ENCODE data around the gene IL1RAPL2.

DNA sequence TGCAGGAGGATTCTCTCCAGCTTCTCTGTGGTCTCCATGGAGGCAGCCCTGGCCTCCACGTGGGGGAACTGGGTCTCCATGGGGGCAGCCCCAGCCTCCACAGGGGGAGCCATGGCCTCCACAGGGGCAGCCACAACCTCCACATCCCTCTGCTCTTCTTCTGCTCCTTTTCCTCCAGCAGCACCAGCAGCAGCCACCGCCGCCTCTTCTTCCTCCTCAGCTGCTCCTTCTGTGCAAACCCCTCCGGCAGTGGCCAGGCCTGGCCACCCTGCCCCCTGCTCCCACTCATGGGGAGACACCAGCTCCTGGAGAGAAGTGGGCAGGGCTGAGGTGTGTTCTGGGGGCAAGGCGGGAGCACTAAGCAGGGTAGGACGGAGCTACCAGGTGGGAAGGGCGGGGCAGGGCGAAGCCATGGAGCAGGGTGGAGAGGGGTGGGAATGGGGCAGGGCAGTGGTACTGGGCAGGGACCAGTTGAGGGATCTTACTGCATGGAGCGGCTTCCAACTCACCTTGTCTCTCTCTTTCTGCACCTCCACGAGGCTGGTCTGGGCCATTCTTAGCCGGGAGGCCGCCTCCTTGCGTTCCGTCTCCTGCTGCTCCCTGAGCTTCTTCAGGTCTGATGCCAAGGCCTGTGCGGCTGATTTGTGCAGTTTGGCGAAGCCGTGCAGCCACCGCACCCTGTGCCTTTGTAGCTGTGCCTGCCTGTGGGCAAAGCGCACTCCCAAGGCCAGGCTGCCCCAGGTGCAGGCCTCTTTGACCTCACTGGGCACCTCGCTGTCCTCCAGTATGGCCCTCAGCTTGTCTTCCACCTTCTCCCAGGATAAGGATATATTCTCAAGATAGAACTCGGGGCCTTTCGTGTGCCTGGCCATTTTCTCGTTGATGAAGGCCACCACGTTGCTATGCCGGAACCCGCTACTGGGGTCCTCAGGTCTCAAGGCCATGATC is 653.7 kb downstream of the IL1RAPL2 start:
- TF ChIP-seq, protein P1, sequence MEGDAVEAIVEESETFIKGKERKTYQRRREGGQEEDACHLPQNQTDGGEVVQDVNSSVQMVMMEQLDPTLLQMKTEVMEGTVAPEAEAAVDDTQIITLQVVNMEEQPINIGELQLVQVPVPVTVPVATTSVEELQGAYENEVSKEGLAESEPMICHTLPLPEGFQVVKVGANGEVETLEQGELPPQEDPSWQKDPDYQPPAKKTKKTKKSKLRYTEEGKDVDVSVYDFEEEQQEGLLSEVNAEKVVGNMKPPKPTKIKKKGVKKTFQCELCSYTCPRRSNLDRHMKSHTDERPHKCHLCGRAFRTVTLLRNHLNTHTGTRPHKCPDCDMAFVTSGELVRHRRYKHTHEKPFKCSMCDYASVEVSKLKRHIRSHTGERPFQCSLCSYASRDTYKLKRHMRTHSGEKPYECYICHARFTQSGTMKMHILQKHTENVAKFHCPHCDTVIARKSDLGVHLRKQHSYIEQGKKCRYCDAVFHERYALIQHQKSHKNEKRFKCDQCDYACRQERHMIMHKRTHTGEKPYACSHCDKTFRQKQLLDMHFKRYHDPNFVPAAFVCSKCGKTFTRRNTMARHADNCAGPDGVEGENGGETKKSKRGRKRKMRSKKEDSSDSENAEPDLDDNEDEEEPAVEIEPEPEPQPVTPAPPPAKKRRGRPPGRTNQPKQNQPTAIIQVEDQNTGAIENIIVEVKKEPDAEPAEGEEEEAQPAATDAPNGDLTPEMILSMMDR (IDR thresholded peaks at IDR 0.05): no peak
- TF ChIP-seq POLR2A (IDR thresholded peaks at IDR 0.05): no peak

Data from heart left ventricle (tissue), 13 donors.